Smooth muscle cell (in vitro differentiated cells): ENCODE data around the gene GCHFR. TPM values are rescaled to one million over a fixed set of nuclear protein-coding genes. Genes with fewer than 3 reads are reported as not detected.

ENCODE experiments used
- DNase-seq: peaks from one replicate; lab custom pipeline; 2025; ENCODE audit not compliant: unreplicated experiment; lab: John Stamatoyannopoulos, UW
- H2AFZ ChIP-seq: fragments of 200-600 bp; sonication (generic); 2 replicates; pipeline ENCODE4 v1.6.0; 2016; ENCODE audit warnings: antibody characterized with exemption, low read depth, mild to moderate bottlenecking
- H3F3A ChIP-seq: fragments of 200-600 bp; sonication (generic); 2 replicates; pipeline ENCODE4 v1.6.0; 2017; ENCODE audit warnings: antibody characterized with exemption, low read depth
- H3K27ac ChIP-seq: fragments of 200-600 bp; sonication (generic); 2 replicates; pipeline ENCODE4 v1.5.1; 2016; ENCODE audit warnings: low read depth, mild to moderate bottlenecking
- H3K27me3 ChIP-seq: fragments of 200-600 bp; sonication (generic); 2 replicates; pipeline ENCODE4 v1.6.1; 2016; ENCODE audit warnings: low read depth, mild to moderate bottlenecking
- H3K36me3 ChIP-seq: fragments of 200-600 bp; sonication (generic); 2 replicates; pipeline ENCODE4 v1.5.1; 2016; ENCODE audit warnings: low read depth
- H3K4me1 ChIP-seq: fragments of 200-600 bp; sonication (generic); 2 replicates; pipeline ENCODE4 v1.5.1; 2016; ENCODE audit warnings: low read depth
- H3K4me2 ChIP-seq: fragments of 200-600 bp; sonication (generic); 2 replicates; pipeline ENCODE4 v1.6.0; 2016; ENCODE audit warnings: mild to moderate bottlenecking
- H3K4me3 ChIP-seq: fragments of 200-600 bp; sonication (generic); 2 replicates; pipeline ENCODE4 v1.5.1; 2016; ENCODE audit warnings: mild to moderate bottlenecking
- H3K79me2 ChIP-seq: fragments of 200-600 bp; sonication (generic); 2 replicates; pipeline ENCODE4 v1.6.0; 2016; ENCODE audit warnings: low read depth, mild to moderate bottlenecking
- H3K9ac ChIP-seq: fragments of 200-600 bp; sonication (generic); 2 replicates; pipeline ENCODE4 v1.6.0; 2016; ENCODE audit warnings: low read depth
- H3K9me3 ChIP-seq: fragments of 200-600 bp; sonication (generic); replicated peaks from 2 replicates; pipeline ENCODE4 v1.5.1; 2016; ENCODE audit warnings: low read depth
- H4K20me1 ChIP-seq: fragments of 200-600 bp; sonication (generic); 2 replicates; pipeline ENCODE4 v1.6.0; 2016; ENCODE audit warnings: low read depth
- CTCF ChIP-seq: fragments of 200-600 bp; sonication (generic); IDR thresholded peaks from 2 replicates; pipeline ENCODE4 v1.5.1; 2017; ENCODE audit warnings: borderline replicate concordance, mild to moderate bottlenecking, antibody characterized with exemption; ENCODE audit not compliant: insufficient read depth, poor library complexity, severe bottlenecking
- WGBS: methylation state at CpG from one replicate; pipeline ENCODE4 v1.1.7; 2016; ENCODE audit warnings: low lambda C conversion rate; 5-methylcytosine and 5-hydroxymethylcytosine counted together
- polyA plus RNA-seq: library from polyadenylated mRNA; unstranded; fragments of >200 nt; fragmentation: Nextera tagmentation; extraction: Ambion mirVana; gene quantifications from 2 replicates; pipeline ENCODE4 v1.2.1, GENCODE V29; 2016
- total RNA-seq: library from RNA; depleted of rRNA; stranded (reverse); fragments of >200 nt; gene quantifications from 2 replicates; pipeline ENCODE4 v1.2.3, GENCODE V29; 2014

The GCHFR gene
- total and polyA plus RNA-seq, 2 experiments from 2014 or later, result 8.9 to 9.1 TPM

DNA sequence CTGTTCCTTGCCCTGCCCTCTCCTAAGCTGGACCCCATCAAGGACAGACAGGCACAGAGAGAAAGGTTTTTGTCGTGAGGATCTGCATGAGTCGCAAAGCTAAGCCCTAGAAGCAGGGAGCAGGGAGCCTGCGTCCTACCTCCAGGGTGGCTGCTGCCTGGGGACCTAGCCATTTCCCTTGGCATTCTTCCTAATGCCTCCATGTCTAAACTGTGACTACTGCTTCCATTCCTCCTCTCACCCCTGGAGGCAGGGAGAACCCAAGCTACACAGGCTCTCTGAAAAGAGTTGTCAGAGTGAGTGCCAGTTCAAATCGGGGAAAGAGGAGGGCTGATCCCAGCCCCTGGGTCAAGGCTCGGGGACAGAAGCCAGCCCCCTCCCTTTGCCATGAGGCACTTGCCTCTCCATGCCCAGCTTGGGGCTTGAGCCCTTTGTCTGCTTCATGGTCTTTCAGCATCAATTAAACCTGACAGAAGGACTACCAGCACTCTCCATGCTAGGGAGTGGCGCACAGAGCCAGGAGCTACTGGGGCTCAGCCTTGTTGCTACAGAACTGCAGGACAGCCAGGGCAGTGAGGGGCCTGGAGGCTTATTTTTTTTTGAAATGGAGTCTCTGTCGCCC lies 2.4 kb downstream of the GCHFR start:
- no peak for DNase-seq
- Histone ChIP-seq H2AFZ (no peak overlapping the region), H3K4me1 (peaks cover 9% of the 10 kb centered on the region), H3K79me2 (no peaks in the 10 kb centered on the region), H3K4me3 (no peak overlapping the region), H3K9me3 (no peaks in the 10 kb centered on the region), H3F3A (peaks cover 7% of the 10 kb centered on the region), H3K27me3 (no peaks in the 10 kb centered on the region), H3K36me3 (no peaks in the 10 kb centered on the region), H3K27ac (no peak overlapping the region), H4K20me1 (no peaks in the 10 kb centered on the region), H3K4me2 (no peak overlapping the region), H3K9ac (no peak overlapping the region)
- no peak for TF ChIP-seq CTCF
- WGBS, result 75% methylated on average over 7 of the region's 7 CpGs

GRCh38 chr15:40766906-40767837 lies 3.3 kb downstream of the GCHFR start:
- Histone ChIP-seq H3F3A (peaks cover 7% of the 10 kb centered on the region), H2AFZ (no peak overlapping the region), H3K27me3 (no peaks in the 10 kb centered on the region), H3K4me1 (peaks cover 9% of the 10 kb centered on the region), H4K20me1 (no peaks in the 10 kb centered on the region), H3K79me2 (no peaks in the 10 kb centered on the region), H3K27ac (no peak overlapping the region), H3K9me3 (no peaks in the 10 kb centered on the region), H3K36me3 (no peaks in the 10 kb centered on the region), H3K4me3 (no peak overlapping the region), H3K9ac (no peak overlapping the region), H3K4me2 (no peak overlapping the region)
- no peak for TF ChIP-seq CTCF
- DNase-seq, result no peak
- 85% methylated on average over 32 of the region's 32 CpGs for WGBS

DNA sequence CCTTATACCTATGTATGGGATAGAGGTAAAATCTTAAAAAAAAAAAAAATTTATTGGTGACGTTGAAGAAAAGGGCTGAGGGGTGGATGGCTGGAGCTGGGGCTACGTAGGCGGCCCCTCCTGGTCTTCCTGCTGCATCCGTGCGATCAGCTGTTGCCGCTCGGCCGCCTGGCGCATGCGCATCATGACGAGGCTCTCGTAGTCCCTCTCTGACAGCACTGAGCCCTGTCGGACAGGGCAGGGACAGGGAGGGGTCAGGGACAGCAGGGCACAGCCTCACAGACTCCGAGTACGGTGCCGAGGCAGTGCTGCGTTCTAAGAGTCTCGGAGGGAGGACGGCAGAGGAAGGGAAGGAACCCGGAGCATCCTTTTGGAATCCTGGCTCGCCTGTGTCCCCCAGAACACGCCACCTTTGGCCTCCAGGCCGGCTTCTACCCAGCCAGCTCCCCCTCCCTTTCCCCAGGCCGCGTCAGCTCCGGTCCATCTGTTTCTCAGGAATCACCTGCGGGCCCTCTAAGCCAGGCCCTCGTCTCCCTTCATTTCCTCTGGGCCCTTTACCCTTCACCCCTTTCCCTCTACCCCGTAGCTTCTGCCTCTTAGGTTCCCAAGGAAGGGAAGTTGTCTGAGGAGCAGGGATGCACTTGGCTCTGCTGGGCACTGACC lies 4.1 kb downstream of the GCHFR start:
- Histone ChIP-seq H3K4me1 (peaks cover 9% of the 10 kb centered on the region), H3K4me3 (no peak overlapping the region), H3K27me3 (no peaks in the 10 kb centered on the region), H3K9ac (no peak overlapping the region), H4K20me1 (no peaks in the 10 kb centered on the region), H3K9me3 (no peaks in the 10 kb centered on the region), H3F3A (peaks cover 7% of the 10 kb centered on the region), H3K27ac (no peak overlapping the region), H3K36me3 (no peaks in the 10 kb centered on the region), H3K4me2 (no peak overlapping the region), H2AFZ (no peak overlapping the region), H3K79me2 (no peaks in the 10 kb centered on the region)
- no peak for DNase-seq
- TF ChIP-seq CTCF, result no peak
- 94% methylated on average over 28 of the region's 29 CpGs for WGBS
